ENCODE data around the gene PMM2. TPM values are rescaled to one million over a fixed set of nuclear protein-coding genes. Genes with fewer than 3 reads are reported as not detected.

PMM2 gene
- total and polyA plus RNA-seq, 2 experiments from 2014 or later: 38.2 to 60.4 TPM

DNA sequence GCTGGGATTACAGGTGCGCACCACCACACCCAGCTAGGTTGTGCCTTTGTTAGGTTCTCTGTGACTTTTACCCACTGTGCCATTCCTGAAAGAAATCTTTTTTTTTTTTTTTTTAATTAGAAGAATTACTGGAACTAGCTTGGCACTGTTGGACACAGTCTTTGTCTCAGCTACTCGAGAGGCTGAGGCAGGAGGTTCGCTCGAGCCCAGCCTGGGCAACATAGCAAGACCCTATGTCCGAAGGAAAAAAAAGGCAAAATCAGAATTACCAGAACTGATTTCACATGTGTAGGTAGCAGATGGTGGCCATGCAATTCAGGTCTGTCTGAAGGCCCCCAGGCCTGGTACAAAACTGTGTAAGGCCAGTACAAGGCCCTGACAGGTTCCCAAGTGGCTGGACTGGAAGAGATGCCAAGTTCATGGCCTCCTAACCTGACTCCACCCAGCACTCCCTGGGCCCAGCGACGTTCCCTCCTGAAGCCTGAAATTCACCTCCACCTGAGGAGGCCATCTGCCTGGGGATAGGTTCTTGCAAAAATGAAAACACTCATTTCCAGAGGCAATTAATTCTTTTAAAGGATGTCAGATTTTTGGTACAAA, 48.2 kb downstream of the PMM2 start:
- peaks cover 20% of the 10 kb centered on the region for H3K79me2 ChIP-seq (replicated peaks; ENCODE audit: insufficient read depth)
- no peak overlapping the region for H3K4me2 ChIP-seq
- H3F3A ChIP-seq (replicated peaks; ENCODE audit: low read depth): peaks cover 23% of the 10 kb centered on the region; the same call in 1 of the 2 replicates
- H3K27ac ChIP-seq (ENCODE audit: low read depth): no peak overlapping the region
- Mint-ChIP-seq H3K36me3 (ENCODE audit: low read depth) (peaks cover 34% of the 10 kb centered on the region), H3K4me3 (no peak overlapping the region), H3K27ac (no peak overlapping the region), H3K4me1 (peaks cover 51% of the 10 kb centered on the region), H3K9me3 (peaks cover 3% of the 10 kb centered on the region; the same call in 1 of the 3 replicates), H3K27me3 (ENCODE audit: insufficient read depth, low read depth, poor library complexity) (peaks cover 32% of the 10 kb centered on the region)
- DNase-seq (ENCODE audit: low spot score) (no peak), ATAC-seq (no peak)
- peaks cover 3% of the 10 kb centered on the region; the same call in 1 of the 2 replicates for H4K20me1 ChIP-seq (replicated peaks; ENCODE audit: insufficient read depth)
- H3K4me3 ChIP-seq: no peak overlapping the region
- TF ChIP-seq STAT1 (IDR thresholded peaks at IDR 0.05; ENCODE audit: unreplicated experiment) (no peak), ZNF114 (CRISPR knock-in tag; IDR thresholded peaks at IDR 0.05) (no peak), CREB1 (CRISPR knock-in tag; IDR thresholded peaks at IDR 0.05; ENCODE audit: low read depth) (no peak), NANOG (IDR thresholded peaks at IDR 0.05; ENCODE audit: borderline replicate concordance) (no peak), POLR2AphosphoS5 (IDR thresholded peaks at IDR 0.05; ENCODE audit: low read depth) (no peak), EZH2 (IDR thresholded peaks at IDR 0.05; ENCODE audit: low read depth, unreplicated experiment) (no peak), JUNB (IDR thresholded peaks at IDR 0.05; ENCODE audit: unreplicated experiment) (no peak)
- TF ChIP-seq, protein P1, sequence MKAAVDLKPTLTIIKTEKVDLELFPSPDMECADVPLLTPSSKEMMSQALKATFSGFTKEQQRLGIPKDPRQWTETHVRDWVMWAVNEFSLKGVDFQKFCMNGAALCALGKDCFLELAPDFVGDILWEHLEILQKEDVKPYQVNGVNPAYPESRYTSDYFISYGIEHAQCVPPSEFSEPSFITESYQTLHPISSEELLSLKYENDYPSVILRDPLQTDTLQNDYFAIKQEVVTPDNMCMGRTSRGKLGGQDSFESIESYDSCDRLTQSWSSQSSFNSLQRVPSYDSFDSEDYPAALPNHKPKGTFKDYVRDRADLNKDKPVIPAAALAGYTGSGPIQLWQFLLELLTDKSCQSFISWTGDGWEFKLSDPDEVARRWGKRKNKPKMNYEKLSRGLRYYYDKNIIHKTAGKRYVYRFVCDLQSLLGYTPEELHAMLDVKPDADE (IDR thresholded peaks at IDR 0.05): no peak
- TF ChIP-seq, protein P2, sequence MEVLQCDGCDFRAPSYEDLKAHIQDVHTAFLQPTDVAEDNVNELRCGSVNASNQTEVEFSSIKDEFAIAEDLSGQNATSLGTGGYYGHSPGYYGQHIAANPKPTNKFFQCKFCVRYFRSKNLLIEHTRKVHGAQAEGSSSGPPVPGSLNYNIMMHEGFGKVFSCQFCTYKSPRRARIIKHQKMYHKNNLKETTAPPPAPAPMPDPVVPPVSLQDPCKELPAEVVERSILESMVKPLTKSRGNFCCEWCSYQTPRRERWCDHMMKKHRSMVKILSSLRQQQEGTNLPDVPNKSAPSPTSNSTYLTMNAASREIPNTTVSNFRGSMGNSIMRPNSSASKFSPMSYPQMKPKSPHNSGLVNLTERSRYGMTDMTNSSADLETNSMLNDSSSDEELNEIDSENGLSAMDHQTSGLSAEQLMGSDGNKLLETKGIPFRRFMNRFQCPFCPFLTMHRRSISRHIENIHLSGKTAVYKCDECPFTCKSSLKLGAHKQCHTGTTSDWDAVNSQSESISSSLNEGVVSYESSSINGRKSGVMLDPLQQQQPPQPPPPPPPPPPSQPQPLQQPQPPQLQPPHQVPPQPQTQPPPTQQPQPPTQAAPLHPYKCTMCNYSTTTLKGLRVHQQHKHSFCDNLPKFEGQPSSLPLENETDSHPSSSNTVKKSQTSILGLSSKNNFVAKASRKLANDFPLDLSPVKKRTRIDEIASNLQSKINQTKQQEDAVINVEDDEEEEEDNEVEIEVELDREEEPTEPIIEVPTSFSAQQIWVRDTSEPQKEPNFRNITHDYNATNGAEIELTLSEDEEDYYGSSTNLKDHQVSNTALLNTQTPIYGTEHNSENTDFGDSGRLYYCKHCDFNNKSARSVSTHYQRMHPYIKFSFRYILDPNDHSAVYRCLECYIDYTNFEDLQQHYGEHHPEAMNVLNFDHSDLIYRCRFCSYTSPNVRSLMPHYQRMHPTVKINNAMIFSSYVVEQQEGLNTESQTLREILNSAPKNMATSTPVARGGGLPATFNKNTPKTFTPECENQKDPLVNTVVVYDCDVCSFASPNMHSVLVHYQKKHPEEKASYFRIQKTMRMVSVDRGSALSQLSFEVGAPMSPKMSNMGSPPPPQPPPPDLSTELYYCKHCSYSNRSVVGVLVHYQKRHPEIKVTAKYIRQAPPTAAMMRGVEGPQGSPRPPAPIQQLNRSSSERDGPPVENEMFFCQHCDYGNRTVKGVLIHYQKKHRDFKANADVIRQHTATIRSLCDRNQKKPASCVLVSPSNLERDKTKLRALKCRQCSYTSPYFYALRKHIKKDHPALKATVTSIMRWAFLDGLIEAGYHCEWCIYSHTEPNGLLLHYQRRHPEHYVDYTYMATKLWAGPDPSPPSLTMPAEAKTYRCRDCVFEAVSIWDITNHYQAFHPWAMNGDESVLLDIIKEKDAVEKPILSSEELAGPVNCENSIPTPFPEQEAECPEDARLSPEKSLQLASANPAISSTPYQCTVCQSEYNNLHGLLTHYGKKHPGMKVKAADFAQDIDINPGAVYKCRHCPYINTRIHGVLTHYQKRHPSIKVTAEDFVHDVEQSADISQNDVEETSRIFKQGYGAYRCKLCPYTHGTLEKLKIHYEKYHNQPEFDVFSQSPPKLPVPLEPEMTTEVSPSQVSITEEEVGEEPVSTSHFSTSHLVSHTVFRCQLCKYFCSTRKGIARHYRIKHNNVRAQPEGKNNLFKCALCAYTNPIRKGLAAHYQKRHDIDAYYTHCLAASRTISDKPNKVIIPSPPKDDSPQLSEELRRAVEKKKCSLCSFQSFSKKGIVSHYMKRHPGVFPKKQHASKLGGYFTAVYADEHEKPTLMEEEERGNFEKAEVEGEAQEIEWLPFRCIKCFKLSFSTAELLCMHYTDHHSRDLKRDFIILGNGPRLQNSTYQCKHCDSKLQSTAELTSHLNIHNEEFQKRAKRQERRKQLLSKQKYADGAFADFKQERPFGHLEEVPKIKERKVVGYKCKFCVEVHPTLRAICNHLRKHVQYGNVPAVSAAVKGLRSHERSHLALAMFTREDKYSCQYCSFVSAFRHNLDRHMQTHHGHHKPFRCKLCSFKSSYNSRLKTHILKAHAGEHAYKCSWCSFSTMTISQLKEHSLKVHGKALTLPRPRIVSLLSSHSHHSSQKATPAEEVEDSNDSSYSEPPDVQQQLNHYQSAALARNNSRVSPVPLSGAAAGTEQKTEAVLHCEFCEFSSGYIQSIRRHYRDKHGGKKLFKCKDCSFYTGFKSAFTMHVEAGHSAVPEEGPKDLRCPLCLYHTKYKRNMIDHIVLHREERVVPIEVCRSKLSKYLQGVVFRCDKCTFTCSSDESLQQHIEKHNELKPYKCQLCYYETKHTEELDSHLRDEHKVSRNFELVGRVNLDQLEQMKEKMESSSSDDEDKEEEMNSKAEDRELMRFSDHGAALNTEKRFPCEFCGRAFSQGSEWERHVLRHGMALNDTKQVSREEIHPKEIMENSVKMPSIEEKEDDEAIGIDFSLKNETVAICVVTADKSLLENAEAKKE (CRISPR knock-in tag; IDR thresholded peaks at IDR 0.05): no peak
- TF ChIP-seq, protein P3, sequence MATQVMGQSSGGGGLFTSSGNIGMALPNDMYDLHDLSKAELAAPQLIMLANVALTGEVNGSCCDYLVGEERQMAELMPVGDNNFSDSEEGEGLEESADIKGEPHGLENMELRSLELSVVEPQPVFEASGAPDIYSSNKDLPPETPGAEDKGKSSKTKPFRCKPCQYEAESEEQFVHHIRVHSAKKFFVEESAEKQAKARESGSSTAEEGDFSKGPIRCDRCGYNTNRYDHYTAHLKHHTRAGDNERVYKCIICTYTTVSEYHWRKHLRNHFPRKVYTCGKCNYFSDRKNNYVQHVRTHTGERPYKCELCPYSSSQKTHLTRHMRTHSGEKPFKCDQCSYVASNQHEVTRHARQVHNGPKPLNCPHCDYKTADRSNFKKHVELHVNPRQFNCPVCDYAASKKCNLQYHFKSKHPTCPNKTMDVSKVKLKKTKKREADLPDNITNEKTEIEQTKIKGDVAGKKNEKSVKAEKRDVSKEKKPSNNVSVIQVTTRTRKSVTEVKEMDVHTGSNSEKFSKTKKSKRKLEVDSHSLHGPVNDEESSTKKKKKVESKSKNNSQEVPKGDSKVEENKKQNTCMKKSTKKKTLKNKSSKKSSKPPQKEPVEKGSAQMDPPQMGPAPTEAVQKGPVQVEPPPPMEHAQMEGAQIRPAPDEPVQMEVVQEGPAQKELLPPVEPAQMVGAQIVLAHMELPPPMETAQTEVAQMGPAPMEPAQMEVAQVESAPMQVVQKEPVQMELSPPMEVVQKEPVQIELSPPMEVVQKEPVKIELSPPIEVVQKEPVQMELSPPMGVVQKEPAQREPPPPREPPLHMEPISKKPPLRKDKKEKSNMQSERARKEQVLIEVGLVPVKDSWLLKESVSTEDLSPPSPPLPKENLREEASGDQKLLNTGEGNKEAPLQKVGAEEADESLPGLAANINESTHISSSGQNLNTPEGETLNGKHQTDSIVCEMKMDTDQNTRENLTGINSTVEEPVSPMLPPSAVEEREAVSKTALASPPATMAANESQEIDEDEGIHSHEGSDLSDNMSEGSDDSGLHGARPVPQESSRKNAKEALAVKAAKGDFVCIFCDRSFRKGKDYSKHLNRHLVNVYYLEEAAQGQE (IDR thresholded peaks at IDR 0.05; ENCODE audit: unreplicated experiment): no peak
- no peaks in the 10 kb centered on the region for H3K9me2 ChIP-seq (ENCODE audit: insufficient read depth)
- H3K27me3 ChIP-seq (ENCODE audit: insufficient read depth): no peaks in the 10 kb centered on the region
- H2AFZ ChIP-seq: no peak overlapping the region
- H3K36me3 ChIP-seq (ENCODE audit: insufficient read depth): no peaks in the 10 kb centered on the region
- peaks cover 21% of the 10 kb centered on the region for H3K4me1 ChIP-seq (ENCODE audit: insufficient read depth)
